Liver (tissue), 9 donors: ENCODE measurements around the gene HOXC13. TPM values are rescaled to one million over a fixed set of nuclear protein-coding genes. Genes with fewer than 3 reads are reported as not detected.

Experiments
- DNase-seq: peaks from one replicate; pipeline ENCODE4 v3.0.0-alpha.2; 2017; ENCODE audit warnings: low spot score
- H3K27ac ChIP-seq, 2 donors: one replicate each; pipeline ENCODE4 v1.7.0; 2013; ENCODE audit warnings: inconsistent platforms in 2 of 2, low read length in 2 of 2, control low read depth in 1 of 2, low read depth in 1 of 2, mild to moderate bottlenecking in 1 of 2
- H3K27me3 ChIP-seq, 4 donors: one replicate each; pipeline versions ENCODE4 v1.6.1 to v1.7.0; 2013; ENCODE audit warnings: low read length in 3 of 4, inconsistent platforms in 1 of 4, mild to moderate bottlenecking in 1 of 4, moderate library complexity in 1 of 4; ENCODE audit not compliant: control insufficient read depth in 4 of 4, insufficient read depth in 4 of 4
- H3K36me3 ChIP-seq, 4 donors: one replicate each; pipeline versions ENCODE4 v1.6.1 to v1.7.0; 2013; ENCODE audit warnings: low read length in 3 of 4, mild to moderate bottlenecking in 3 of 4, low read depth in 1 of 4, moderate library complexity in 1 of 4; ENCODE audit not compliant: control insufficient read depth in 4 of 4, insufficient read depth in 3 of 4
- H3K4me1 ChIP-seq, 4 donors: one replicate each; pipeline versions ENCODE4 v1.6.1 to v1.7.0; 2013; ENCODE audit warnings: low read length in 3 of 4, mild to moderate bottlenecking in 3 of 4, moderate library complexity in 1 of 4; ENCODE audit not compliant: control insufficient read depth in 4 of 4, insufficient read depth in 4 of 4
- H3K4me3 ChIP-seq, 3 donors: one replicate each; pipeline versions ENCODE4 v1.6.1 to v1.7.0; 2013; ENCODE audit warnings: low read length in 3 of 3, control low read depth in 1 of 3, low read depth in 1 of 3, mild to moderate bottlenecking in 1 of 3
- H3K9ac ChIP-seq, 2 donors: one replicate each; pipeline ENCODE4 v1.7.0; 2013; ENCODE audit warnings: low read length in 2 of 2, mild to moderate bottlenecking in 2 of 2, moderate library complexity in 2 of 2, control low read depth in 1 of 2, low read depth in 1 of 2
- H3K9me3 ChIP-seq, 4 donors: one replicate each; pipeline versions ENCODE4 v1.6.1 to v1.7.0; 2013; ENCODE audit warnings: low read length in 3 of 4; ENCODE audit not compliant: control insufficient read depth in 4 of 4
- ATF3 ChIP-seq: IDR thresholded peaks from 2 replicates; pipeline ENCODE4 v1.6.1; 2016; ENCODE audit warnings: antibody characterized with exemption
- EGR1 ChIP-seq, 2 donors: IDR thresholded peaks; 2 replicates each; pipeline ENCODE4 v1.6.1; 2016 to 2018; ENCODE audit warnings: antibody characterized with exemption in 2 of 2, low read depth in 2 of 2
- FOXA1 ChIP-seq: IDR thresholded peaks from 2 replicates; pipeline ENCODE4 v1.6.1; 2016; ENCODE audit warnings: antibody characterized with exemption
- FOXA2 ChIP-seq: IDR thresholded peaks from 2 replicates; pipeline ENCODE4 v1.6.1; 2016; ENCODE audit warnings: antibody characterized with exemption
- HNF4A ChIP-seq, 2 donors: conservative IDR thresholded peaks; 2 replicates each; pipeline ENCODE4 v1.6.1; 2016; ENCODE audit warnings: antibody characterized with exemption in 2 of 2, mild to moderate bottlenecking in 2 of 2
- HNF4G ChIP-seq: IDR thresholded peaks from 2 replicates; pipeline ENCODE4 v1.6.1; 2016; ENCODE audit warnings: antibody characterized with exemption
- JUND ChIP-seq, 2 donors: IDR thresholded peaks; 2 replicates each; pipeline ENCODE4 v1.6.1; 2016; ENCODE audit warnings: antibody characterized with exemption in 2 of 2
- MAX ChIP-seq: IDR thresholded peaks from 2 replicates; pipeline ENCODE4 v1.6.1; 2016; ENCODE audit warnings: antibody characterized with exemption
- NR2F2 ChIP-seq: IDR thresholded peaks from 2 replicates; pipeline ENCODE4 v1.6.1; 2016; ENCODE audit warnings: antibody characterized with exemption
- RAD21 ChIP-seq, 2 donors: IDR thresholded peaks; 2 replicates each; pipeline ENCODE4 v1.6.1; 2016; ENCODE audit warnings: antibody characterized with exemption in 2 of 2, mild to moderate bottlenecking in 2 of 2
- REST ChIP-seq: IDR thresholded peaks from 2 replicates; pipeline ENCODE4 v1.6.1; 2016; ENCODE audit warnings: antibody characterized with exemption, mild to moderate bottlenecking
- RXRA ChIP-seq, 2 donors: IDR thresholded peaks; 2 replicates each; pipeline ENCODE4 v1.6.1; 2017 to 2018; ENCODE audit warnings: antibody characterized with exemption in 2 of 2, mild to moderate bottlenecking in 1 of 2
- SP1 ChIP-seq: IDR thresholded peaks from 2 replicates; pipeline ENCODE4 v1.6.1; 2018; ENCODE audit warnings: antibody characterized with exemption, mild to moderate bottlenecking
- YY1 ChIP-seq: IDR thresholded peaks from 2 replicates; pipeline ENCODE4 v1.6.1; 2016; ENCODE audit warnings: antibody characterized with exemption, mild to moderate bottlenecking
- WGBS: extraction: QIAGEN DNeasy Blood & Tissue Kit; methylation state at CpG from one replicate; pipeline ENCODE4 v1.1.7; 2013; 5-methylcytosine and 5-hydroxymethylcytosine counted together
- polyA plus RNA-seq, 2 donors: library from polyadenylated mRNA; stranded (reverse) in 1 of 2; unstranded in 1 of 2; fragments of 200-250 nt in 1 of 2; fragments of >200 nt in 1 of 2; fragmentation: Nextera tagmentation in 1 of 2; extraction: Ambion mirVana in 1 of 2; gene quantifications; one replicate each; pipeline versions ENCODE4 v1.2.1 to v1.2.3, GENCODE V29; 2013 to 2015
- total RNA-seq, 2 donors: library from RNA; depleted of rRNA; stranded (reverse); fragments of >200 nt; gene quantifications; one replicate each; pipeline ENCODE4 v1.2.3, GENCODE V29; 2014
- TF ChIP-seq, protein P1 (sequence below): fragments of 150-350 bp; IDR thresholded peaks from 2 replicates; pipeline ENCODE4 v1.5.1; 2017; ENCODE audit warnings: improper control_type of control experiment, low read depth, low read length; ENCODE audit not compliant: missing input control
- TF ChIP-seq, protein P2 (sequence below): IDR thresholded peaks from 2 replicates; pipeline ENCODE4 v1.6.1; 2016; ENCODE audit warnings: antibody characterized with exemption
- donor health status: healthy.
- donor health status: healthy.
- donor health status: healthy.
- donor health status: healthy.
- donor health status: healthy.

Gene HOXC13
- total and polyA plus RNA-seq, 4 donors, result not detected

GRCh38 chr12:53993162-53994008 is 54.8 kb downstream of the HOXC13 start:
- Histone ChIP-seq H3K27me3 (peaks cover 10 to 49% (median 29%) of the 10 kb centered on the region in 4 donors), H3K4me1 (peaks cover 9 to 21% (median 18%) of the 10 kb centered on the region in 4 donors), H3K27ac (no peak overlapping the region), H3K9ac (no peak overlapping the region), H3K4me3 (no peak overlapping the region), H3K36me3 (no peaks in the 10 kb centered on the region), H3K9me3 (no peaks in the 10 kb centered on the region)
- TF ChIP-seq ATF3, result no peak
- no peak for TF ChIP-seq RAD21 (IDR thresholded peaks at IDR 0.05)
- no peak for TF ChIP-seq FOXA2
- TF ChIP-seq REST, result no peak
- TF ChIP-seq RXRA (IDR thresholded peaks at IDR 0.05), result no peak
- no peak for TF ChIP-seq JUND (IDR thresholded peaks at IDR 0.05)
- TF ChIP-seq NR2F2, result no peak
- no peak for TF ChIP-seq YY1
- no peak for TF ChIP-seq HNF4A (conservative IDR thresholded peaks at IDR 0.05)
- no peak for TF ChIP-seq SP1
- TF ChIP-seq, protein P1, sequence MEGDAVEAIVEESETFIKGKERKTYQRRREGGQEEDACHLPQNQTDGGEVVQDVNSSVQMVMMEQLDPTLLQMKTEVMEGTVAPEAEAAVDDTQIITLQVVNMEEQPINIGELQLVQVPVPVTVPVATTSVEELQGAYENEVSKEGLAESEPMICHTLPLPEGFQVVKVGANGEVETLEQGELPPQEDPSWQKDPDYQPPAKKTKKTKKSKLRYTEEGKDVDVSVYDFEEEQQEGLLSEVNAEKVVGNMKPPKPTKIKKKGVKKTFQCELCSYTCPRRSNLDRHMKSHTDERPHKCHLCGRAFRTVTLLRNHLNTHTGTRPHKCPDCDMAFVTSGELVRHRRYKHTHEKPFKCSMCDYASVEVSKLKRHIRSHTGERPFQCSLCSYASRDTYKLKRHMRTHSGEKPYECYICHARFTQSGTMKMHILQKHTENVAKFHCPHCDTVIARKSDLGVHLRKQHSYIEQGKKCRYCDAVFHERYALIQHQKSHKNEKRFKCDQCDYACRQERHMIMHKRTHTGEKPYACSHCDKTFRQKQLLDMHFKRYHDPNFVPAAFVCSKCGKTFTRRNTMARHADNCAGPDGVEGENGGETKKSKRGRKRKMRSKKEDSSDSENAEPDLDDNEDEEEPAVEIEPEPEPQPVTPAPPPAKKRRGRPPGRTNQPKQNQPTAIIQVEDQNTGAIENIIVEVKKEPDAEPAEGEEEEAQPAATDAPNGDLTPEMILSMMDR, result no peak
- no peak for TF ChIP-seq MAX
- TF ChIP-seq, protein P2, sequence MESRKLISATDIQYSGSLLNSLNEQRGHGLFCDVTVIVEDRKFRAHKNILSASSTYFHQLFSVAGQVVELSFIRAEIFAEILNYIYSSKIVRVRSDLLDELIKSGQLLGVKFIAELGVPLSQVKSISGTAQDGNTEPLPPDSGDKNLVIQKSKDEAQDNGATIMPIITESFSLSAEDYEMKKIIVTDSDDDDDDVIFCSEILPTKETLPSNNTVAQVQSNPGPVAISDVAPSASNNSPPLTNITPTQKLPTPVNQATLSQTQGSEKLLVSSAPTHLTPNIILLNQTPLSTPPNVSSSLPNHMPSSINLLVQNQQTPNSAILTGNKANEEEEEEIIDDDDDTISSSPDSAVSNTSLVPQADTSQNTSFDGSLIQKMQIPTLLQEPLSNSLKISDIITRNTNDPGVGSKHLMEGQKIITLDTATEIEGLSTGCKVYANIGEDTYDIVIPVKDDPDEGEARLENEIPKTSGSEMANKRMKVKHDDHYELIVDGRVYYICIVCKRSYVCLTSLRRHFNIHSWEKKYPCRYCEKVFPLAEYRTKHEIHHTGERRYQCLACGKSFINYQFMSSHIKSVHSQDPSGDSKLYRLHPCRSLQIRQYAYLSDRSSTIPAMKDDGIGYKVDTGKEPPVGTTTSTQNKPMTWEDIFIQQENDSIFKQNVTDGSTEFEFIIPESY, result no peak
- no peak for TF ChIP-seq EGR1 (IDR thresholded peaks at IDR 0.05; ENCODE audit: low read depth in 2 of 2)
- TF ChIP-seq FOXA1, result no peak
- TF ChIP-seq HNF4G, result no peak
- no peak for DNase-seq
- 29% methylated on average over 18 of the region's 18 CpGs for WGBS

DNA sequence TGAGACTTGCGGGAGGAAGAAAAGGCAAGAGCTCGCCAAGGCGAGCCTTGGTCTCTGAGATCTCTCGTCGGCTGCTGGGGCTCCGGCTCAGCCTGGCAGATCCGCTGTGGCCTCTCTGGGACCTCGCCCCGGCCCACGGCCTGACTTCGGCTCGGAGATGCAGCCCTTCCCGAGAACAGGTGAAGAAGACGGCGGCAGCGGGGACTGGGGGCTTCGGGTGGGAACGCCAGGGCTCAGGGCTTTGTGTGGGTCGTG is 55.3 kb downstream of the HOXC13 start:
- H3K4me3 ChIP-seq, result no peak overlapping the region
- TF ChIP-seq REST (no peak), FOXA1 (no peak), HNF4A (conservative IDR thresholded peaks at IDR 0.05) (no peak), ATF3 (no peak), JUND (IDR thresholded peaks at IDR 0.05) (no peak)
- TF ChIP-seq, protein P2, result no peak

More for the DNA sequence above, 55.3 kb downstream of the HOXC13 start:
- no peak for DNase-seq
- H3K27me3 ChIP-seq, result peaks cover 12 to 50% (median 29%) of the 10 kb centered on the region in 4 donors
- H3K4me1 ChIP-seq, result peaks cover 9 to 21% (median 18%) of the 10 kb centered on the region in 4 donors
- H3K9me3 ChIP-seq, result no peaks in the 10 kb centered on the region
- no peak overlapping the region for H3K27ac ChIP-seq
- 7% methylated on average over 19 of the region's 19 CpGs for WGBS
- no peaks in the 10 kb centered on the region for H3K36me3 ChIP-seq
- no peak overlapping the region for H3K9ac ChIP-seq
